Activated B cell treated with CpG ODN at 0.5 μM for 24 hours (primary cell): ENCODE data around the gene FCRLB. TPM values are rescaled to one million over a fixed set of nuclear protein-coding genes. Genes with fewer than 3 reads are reported as not detected.

ENCODE experiments used
- ATAC-seq: fragments of 200-7000 bp; cut with Tn5 transposase; one replicate; pipeline ENCODE4 v1.10.0; 2021; ENCODE audit warnings: low read depth, mild to moderate bottlenecking, moderate library complexity
- CTCF ChIA-PET: fragments of 350-600 bp; sonication (Branson Sonifier 250); formaldehyde crosslinking; loops from one replicate; lab custom pipeline; 2021; ENCODE audit warnings: antibody characterized with exemption; lab: Charles Lee
- POLR2A ChIA-PET: fragments of 350-600 bp; sonication (Branson Sonifier 250); formaldehyde crosslinking; loops from one replicate; lab custom pipeline; 2021; ENCODE audit warnings: antibody characterized with exemption; lab: Charles Lee
- DNase-seq: peaks from one replicate; pipeline ENCODE4 v3.0.0; 2022
- H3K27ac Mint-ChIP-seq: one replicate; pipeline ENCODE4 v1.8.0; 2020; ENCODE audit warnings: mixed read lengths
- H3K27me3 Mint-ChIP-seq: one replicate; pipeline ENCODE4 v1.8.0; 2021; ENCODE audit warnings: mixed read lengths
- H3K36me3 Mint-ChIP-seq: one replicate; pipeline ENCODE4 v1.8.0; 2021; ENCODE audit warnings: low read depth, mixed read lengths
- H3K4me1 Mint-ChIP-seq: one replicate; pipeline ENCODE4 v1.8.0; 2021; ENCODE audit warnings: mixed read lengths
- H3K4me3 Mint-ChIP-seq: one replicate; pipeline ENCODE4 v1.8.0; 2020; ENCODE audit warnings: mild to moderate bottlenecking, mixed read lengths
- H3K9me3 Mint-ChIP-seq: one replicate; pipeline ENCODE4 v1.8.0; 2020; ENCODE audit warnings: mixed read lengths
- CTCF ChIP-seq: fragments of 200-600 bp; IDR thresholded peaks from one replicate; pipeline ENCODE4 v1.8.0; 2022; ENCODE audit warnings: antibody characterized with exemption, mild to moderate bottlenecking
- intact Hi-C: fragments of 100-400 bp; cut with micrococcal nuclease; formaldehyde crosslinking; loops from one replicate; pipeline ENCODE4 v1.15.1; 2024
- total RNA-seq: library from RNA; stranded (reverse); gene quantifications from 2 replicates; pipeline ENCODE4 v1.2.3, GENCODE V29; 2022

The FCRLB gene
- total RNA-seq, 1 donor from 2014 or later = 2.1 TPM

GRCh38 chr1:161777261-161777660 is 55.9 kb downstream of the FCRLB start:
- POLR2A ChIA-PET = no interaction called here

More at GRCh38 chr1:161777261-161777660, 55.9 kb downstream of the FCRLB start:
- intact Hi-C loops = no loop called here
- no peaks in the 10 kb centered on the region for H3K9me3 Mint-ChIP-seq
- H3K27me3 Mint-ChIP-seq = no peaks in the 10 kb centered on the region
- CTCF ChIA-PET = no interaction called here
- no peak for TF ChIP-seq CTCF
- ATAC-seq (no peak), DNase-seq (no peak)
- H3K27ac Mint-ChIP-seq = no peak overlapping the region
- H3K36me3 Mint-ChIP-seq = peaks cover 21% of the 10 kb centered on the region
- H3K4me1 Mint-ChIP-seq = peaks cover 6% of the 10 kb centered on the region
- no peak overlapping the region for H3K4me3 Mint-ChIP-seq

Other genes with a start within 250 kb of the FCRLB start
- 6.2 and 8.6 TPM in 2 replicates for gene FCGR2A, start 216.1 kb upstream of the FCRLB start, total RNA-seq
- gene HSPA6, start 197.0 kb upstream of the FCRLB start, total RNA-seq = 4.0 and 4.5 TPM in 2 replicates
- 0.24 and 0.47 TPM in 2 replicates for gene FCGR3A, start 171.7 kb upstream of the FCRLB start, total RNA-seq
- not detected in 2 replicates for gene FCGR3B, start 90.4 kb upstream of the FCRLB start, total RNA-seq
- gene FCGR2B, start 58.4 kb upstream of the FCRLB start, total RNA-seq = 72.3 and 77.5 TPM in 2 replicates
- gene FCRLA, start 14.3 kb upstream of the FCRLB start, total RNA-seq = 175 and 178 TPM in 2 replicates
- 37.2 and 38.9 TPM in 2 replicates for gene DUSP12, start 28.2 kb downstream of the FCRLB start, total RNA-seq
- gene ATF6, start 44.8 kb downstream of the FCRLB start, total RNA-seq = 23.7 and 24.6 TPM in 2 replicates